NCI-H2227 treated with DMSO at 0.1 percent for 48 hours (cell line): ENCODE data around the gene COMMD7.

Experiments used
- DNase-seq: peaks from one replicate; lab custom pipeline; 2025; lab: John Stamatoyannopoulos, UW

The COMMD7 gene

DNA sequence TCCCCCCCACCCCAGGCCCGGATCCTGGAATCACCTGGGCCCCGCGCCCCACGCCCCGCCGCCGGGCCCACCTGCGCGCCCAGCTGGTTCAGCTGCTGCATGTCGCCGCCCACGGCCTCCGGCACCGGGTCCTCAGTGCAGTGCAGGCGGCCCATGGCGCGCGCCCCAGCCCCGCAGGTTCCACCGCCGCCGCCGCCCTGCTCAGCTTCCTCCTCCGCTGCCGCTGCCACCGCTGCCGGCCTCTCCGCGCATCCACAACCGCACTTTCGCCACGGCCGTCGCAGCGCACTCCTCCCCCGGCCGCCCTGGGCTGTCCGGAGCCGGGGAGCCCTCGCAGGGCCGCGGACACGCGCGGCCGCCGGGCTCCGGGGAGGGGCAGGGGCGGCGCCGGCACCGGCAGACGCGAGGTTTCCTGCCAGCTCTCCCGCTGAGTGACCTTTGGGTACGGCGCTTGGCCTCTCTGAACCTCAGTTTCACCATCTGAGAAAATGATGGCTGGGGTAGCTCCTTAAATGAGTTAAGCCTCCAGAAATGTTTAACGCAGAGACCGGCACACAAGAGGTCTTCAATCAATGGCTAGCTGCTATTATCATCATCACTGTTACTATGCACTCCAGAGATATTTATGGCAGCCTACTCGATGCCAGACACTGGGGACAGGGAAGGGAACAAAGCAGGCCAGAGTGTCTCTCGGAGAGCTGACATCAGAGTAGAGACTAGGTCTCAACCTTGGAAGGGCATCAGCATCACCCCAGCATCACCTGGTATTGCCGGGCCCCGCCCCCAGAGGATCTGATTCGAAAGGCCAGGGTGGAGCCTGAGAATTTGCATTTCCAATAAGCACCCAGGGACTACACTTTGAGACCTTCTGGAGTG is at the start of gene COMMD7:
Gene COMMD7, minus strand, starts transcription at position 231 of the 876 bp plus-strand sequence. Its CDS starts 76 bp downstream, at position 155.
- DNase-seq, result no peak

DNA sequence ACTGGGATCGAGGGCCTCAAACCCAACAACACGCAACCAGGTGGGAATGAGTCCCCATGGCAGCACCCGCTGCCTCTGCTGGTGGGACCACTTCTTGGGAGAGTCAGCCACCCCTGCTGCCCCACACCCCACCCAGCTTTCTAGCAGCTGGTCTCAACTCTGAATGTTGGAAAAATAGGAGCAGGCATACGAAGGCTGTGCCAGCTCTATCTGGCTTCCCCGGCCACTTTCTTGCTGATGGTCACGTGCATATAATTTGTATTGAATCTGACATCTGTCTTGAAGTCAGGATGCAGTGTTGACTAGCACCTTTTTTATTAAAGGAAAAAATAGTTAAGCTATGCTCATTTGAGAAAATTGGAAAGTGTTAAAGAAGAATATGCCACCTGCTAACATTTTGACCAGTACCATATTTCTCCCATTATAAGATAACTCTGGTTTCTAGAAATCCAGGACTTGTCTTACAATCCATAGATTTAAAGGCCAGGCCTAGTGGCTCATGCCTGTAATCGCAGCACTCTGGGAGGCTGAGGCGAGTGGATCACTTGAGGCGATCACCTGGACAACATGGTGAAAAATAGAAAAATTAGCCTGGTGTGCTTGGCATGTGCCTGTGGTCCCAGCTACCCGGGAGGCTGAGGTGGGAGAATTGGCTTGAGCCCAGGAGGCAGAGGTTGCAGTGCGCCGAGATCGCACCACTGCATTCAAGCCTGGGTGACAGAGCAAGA is 49.6 kb upstream of the COMMD7 start:
- DNase-seq, result no peak

DNA sequence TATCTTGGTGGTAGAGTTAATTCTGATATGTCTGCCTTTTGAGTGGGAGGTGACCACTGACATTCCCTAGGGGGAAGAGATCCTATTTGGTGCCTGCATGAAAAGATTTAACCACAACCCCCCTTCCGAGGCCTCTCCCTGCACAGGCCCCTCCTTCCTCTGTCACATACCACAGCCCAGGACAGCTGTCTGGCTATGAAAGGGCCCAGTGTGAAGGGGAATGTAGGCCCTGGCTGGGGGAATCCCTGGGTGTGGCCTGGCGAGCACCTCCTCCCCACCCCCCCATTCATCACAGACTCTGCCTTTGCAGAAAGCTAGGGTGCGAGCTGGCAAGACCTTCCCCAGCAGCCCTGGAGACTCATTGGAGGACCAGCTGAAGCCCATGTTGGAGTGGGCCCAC is 49.0 kb upstream of the COMMD7 start:
- DNase-seq, result no peak

DNA sequence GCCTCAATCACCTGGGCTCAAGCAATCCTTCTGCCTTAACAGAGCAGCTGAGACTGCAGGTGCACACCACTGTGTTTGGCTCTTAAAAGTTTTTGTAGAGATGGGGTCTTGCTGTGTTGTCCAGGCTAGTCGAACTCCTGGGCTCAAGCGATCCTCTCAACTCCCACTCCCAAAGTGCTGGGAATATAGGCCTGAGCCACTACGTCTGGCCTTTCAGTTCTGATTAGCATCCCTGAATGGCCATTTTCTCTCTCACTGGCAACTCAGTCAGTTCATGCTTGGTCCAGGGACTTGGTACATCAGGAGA is 47.4 kb upstream of the COMMD7 start:
- no peak for DNase-seq

DNA sequence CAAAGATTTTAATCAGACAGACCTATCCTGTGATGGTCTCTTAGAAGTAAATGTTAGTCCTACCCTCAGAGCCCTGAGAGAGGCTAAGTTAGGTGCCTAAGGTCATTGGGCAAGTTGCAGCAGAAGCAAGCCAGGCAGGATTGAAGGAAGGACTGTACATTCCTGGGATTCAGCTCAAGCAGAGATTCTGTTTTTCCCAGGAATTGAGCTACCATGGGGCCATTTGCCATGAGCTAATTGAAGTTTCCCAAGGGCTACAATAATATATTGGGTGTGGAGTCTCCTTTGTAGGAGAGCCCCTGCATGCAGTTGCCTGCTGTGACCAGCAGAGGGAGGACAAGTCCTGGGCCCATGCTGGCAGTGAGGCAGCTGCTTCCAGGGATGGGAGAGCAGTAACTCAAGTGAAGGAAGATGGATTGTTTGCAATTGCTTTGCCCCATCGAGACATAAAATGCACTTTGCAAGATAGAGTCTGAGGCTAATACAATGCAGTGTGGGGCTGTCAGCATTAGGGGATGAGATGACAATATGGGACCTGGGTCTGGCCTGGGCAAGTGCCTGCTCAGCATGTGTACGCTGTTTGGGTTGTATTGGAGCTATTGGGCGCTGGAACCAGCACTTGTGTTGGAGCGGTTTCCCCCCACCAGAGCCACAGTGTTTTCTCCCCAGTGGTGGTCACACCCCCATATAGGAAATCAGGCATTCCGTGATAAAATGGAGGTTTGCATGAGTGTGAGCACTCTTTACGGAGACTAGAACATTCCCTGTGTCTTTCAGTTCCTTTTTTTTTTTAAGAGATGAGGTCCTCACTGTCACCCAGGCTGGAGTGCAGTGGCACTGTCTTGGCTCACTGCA is 46.9 kb upstream of the COMMD7 start:
- peak; percentile 56 for DNase-seq

DNA sequence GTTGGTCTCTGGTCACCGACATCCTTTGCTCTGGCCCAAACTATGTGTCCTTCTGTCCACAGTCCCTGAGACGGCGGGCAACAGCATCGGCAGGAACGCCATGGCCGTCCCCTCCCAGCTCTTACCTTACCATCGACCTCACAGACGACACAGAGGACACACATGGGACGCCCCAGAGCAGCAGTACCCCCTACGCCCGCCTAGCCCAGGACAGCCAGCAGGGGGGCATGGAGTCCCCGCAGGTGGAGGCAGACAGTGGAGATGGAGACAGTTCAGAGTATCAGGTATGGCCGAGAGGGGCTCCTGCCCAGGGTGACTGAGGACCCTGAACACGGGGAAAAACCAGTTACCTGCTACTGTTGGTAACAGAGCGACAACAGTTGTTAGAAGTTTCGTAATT is 43.9 kb upstream of the COMMD7 start:
- no peak for DNase-seq

DNA sequence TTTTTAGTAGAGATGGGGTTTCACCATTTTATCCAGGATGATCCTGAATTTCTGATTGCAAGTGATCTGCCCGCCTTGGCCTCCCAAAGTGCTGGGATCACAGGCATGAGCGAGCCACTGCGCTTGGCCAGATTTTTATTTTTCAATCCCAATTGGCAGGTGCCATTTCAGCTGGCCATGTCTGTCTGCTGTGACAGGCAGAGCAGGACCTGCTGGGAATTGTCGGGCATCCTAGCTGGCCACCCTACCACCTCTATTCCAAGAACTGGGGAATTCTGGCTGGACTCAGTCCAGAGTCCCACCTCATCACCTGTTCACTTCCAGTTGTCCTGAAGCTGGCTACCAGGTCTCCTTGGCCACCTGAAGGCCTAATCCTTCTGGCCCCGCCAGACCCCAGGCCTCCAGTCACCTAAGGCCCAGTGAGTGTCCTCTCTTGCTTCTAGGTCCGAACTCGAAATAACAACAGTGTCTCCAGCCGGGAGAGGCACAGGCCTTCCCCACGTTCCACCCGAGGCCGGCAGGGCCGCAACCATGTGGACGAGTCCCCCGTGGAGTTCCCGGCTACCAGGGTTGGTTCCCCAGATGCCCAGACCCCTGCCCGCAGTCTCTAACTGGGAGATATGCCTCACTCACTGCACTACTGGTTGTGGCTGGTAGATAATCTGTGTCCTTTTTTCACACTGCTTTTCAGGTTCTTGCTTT is 42.9 kb upstream of the COMMD7 start:
- no peak for DNase-seq

DNA sequence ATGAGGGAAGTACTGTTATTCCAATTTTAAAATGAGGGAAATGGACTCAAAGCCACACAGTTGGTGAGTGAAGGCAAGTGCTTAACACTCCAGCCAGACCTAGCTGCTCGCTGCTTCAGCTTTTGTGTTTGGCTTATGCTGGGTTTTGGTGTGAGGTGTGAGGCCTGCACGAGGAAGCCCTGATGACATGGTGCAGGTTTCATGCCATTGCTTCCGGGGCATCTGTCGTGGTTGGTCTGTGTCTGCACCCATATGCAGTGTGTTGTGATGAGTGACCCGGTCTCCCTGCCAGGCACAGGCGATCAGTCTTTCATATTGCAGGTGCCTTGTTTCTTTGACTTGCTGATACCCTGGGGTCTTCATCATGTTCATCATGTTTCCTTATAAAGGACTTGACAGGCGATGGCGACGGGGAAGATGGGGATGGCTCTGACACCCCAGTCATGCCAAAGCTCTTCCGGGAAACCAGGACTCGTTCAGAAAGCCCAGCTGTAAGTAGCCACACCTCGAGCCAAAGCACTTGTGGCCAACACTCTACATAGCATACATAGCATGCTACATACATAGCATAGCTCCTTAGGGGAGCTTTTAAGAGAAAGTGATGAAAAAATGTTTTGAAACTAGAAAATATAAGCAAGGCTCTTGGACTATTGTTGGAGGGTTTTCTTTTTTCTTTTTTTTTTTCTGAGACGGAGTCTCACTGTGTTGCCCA is 41.3 kb upstream of the COMMD7 start:
- DNase-seq, result no peak

DNA sequence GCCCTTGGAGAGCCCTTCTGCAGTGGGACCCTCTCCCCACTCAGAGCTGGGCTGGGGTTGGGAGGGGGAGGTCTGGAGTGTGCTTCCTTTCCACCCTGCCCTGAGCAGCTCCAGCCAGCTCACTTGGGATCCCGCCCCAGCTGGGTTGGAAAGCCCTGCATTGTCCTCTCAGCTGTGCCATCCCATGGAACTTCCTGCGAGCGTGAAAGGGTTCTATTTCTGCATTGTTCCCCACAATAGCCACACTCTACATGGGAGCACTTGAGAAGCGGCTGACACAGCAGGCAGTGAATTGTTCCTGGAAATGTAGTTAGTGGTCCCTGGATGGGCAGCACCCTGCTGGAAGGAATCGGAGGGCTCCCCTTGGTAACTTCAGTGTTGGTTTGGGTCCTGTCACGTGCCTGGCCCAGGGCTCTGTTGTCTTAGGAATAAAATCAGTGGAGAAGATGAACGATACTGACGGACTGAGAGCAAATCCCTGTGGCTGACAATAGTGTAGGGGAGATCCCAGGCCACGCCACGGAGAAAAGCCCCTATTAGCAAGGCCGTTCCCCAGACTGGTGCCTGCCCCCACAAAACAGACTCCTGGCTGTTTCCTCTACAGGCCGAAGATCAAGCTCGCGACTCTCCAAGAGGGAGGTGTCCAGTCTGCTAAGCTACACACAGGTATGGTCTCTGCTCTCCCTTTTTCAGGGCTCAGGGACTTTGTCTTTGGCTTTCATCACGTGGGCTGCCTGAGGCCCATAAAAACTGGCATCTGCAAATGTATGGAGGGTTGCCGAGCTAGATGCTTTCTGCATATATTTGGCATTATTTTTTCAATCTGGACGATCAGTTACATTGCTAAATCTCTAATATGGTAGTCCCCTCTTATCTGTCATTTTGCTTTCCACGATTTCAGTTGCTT is 37.7 kb upstream of the COMMD7 start:
- peak; percentile 19 for DNase-seq

DNA sequence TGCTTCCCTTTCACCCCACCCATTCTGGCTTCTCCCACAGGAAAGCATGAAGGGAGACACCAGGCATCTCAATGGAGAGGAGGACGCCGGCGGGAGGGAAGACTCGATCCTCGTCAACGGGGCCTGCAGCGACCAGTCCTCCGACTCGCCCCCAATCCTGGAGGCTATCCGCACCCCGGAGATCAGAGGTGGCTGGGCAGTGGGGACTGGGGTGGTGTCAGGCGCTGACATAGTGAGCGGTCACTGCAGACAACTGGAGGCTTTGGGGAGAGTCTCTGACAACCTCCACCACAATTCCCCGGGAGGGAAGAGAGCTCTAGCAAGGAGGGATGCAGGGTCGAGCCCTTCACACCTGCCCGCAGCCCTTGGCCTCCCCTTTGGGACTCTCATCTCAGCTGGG is 37.0 kb upstream of the COMMD7 start:
- DNase-seq, result no peak

DNA sequence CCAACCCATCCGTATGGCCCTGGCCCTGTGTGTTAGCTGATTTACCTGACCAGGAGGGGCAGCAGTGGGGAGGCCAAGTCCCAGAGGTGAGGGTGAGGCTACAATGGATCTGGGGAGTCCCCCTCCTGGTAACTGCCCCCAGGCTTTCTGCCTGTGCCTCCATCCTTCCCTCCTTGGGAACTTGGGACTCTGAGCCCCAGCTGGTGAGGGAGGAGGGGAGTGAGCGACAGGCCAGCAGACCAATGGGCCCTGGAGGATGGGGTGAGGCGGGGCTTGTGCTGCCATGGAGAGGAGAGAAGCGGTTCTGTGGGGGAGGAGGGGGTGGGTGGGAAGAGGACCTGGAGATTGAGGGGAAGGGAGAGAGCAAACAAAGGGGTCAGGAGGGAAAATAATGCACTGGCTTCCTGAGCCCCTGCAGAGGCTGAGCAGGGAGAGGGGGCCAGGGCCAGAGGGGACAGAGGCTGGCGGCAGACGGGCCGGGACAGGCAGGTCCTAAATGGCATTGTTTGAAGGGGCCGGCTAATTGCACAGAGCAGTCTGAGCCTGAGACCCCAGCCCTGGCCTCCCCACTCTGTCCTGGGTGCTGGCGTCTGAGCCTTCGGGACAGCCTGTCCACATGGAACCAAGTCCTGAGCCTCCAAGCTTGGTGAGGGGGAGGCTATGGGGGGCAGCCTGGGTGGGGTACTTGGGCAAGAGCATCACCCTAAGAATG is 36.4 kb upstream of the COMMD7 start:
- DNase-seq, result peak; percentile 54

DNA sequence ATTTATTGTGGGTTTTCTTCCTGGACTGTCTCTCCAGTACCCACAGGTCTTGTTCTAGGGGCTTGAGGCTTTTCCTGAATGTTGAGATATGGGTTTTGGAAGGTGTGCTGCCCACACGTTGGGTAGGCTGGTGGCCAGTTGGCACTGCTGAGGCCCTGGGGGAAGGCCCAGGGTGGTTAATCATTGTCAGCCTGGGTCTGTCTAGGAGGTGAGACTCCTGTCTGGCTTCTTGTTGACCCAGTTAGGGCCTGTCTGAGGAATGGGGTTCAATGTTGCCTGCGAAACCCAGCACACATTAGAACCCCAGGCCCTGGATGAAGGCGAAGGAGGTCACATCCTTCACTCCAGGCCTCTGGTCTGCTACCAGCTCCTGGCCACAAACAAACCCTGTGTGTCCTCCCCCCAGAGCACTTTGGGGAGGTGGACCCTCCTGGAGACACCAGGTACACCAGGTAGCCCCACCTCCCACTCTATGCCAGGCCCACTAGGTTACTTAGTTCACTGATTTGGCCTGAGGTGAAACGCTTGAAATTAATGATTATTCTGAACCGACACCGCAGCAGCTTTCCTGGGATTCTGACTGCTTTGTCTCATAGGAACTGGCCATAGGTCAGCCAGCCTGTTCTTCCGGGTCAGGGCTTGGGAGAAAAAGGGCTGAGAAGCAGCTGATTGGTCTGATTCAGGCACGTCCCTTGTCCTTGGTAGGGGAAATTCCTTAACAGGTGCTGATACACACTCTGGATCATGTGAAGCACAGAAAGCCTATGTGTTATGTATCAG is 34.1 kb upstream of the COMMD7 start:
- DNase-seq, result no peak

DNA sequence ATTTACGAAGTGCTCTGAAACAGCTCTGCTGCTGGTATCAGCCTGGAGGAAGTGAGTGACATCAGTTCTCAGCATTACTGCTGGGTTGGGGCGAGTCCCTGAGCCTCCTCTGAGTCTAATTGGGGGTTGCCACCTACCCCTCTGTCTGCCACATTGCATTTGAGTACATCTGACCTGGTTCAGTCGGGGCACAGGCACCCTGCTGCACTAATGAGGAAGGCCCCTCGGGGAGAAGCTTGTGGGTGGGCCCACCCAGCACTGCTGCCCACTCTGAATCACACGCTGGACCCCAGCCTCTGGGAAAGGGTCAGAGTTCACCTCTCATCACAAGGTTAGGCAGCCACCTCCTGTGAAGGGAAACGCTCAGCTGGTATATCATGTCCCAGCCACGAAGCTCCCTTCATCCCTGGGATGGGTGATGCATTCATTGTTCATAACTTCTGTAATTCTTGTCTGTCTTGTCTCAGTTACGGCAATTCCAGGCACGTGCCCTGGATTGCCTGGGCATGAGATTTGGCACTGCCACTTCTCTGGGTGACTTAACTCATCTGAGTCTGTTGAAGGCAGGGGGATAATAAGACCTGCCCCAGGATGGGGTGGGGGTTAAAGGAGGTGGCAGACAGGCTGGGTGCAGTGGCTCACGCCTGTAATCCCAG is 32.2 kb upstream of the COMMD7 start:
- DNase-seq, result no peak

DNA sequence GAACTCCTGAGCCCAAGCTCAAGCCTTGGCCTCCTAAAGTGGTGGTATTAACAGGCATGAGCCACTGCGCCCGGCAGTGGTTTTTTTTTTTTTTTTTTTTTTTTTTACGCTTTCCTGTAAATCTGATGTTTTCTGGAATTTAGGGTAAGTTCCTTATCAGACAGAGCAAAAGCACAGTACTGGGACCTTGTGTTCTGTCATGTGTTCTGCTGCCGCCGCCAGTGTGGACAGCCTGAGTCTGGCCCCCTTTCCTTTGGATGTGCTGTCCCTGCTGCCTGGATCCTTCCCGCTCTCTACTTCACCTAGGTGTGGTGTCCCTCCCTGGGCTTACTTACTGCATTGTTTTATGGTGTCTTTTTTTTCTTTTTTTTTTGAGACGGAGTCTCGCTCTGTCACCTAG is 30.6 kb upstream of the COMMD7 start:
- no peak for DNase-seq

DNA sequence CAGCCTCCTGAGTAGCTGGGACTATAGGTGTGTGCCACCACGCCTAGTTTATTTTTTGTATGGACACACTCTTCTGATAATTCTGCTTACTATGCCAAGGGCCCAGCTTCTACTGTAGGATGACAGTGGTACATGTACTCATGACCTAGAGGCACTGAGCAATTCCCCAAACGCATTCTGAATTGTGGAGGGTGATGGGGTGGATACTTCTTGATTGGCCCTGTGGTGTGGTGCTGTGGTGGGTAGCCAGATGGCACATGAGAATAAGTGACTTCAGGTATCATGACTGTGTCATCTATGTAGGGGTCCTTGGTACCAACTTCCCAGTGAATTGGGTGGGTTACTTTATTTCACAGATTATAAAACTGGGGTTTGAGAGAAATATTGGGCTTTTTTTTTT is 30.0 kb upstream of the COMMD7 start:
- DNase-seq, result no peak

DNA sequence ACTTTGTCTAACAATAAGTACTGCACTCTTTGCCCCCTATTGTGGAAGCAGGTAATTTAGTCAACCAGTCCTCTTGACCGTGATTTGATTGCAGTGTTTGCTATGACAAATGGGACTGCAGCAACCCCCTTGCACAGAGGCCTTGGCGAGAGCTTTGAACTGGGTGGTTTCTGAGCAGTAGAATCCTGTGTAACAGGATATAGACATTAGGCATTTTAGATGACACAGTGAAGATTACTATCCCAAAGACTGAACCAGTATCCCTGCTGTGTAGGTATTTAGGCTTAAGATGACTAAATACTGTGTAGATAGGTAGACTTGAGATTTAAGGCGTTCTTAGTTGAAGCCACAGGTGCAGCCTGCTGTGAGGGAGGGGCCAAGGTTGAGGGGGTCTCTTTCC is 28.8 kb upstream of the COMMD7 start:
- peak; percentile 34 for DNase-seq

DNA sequence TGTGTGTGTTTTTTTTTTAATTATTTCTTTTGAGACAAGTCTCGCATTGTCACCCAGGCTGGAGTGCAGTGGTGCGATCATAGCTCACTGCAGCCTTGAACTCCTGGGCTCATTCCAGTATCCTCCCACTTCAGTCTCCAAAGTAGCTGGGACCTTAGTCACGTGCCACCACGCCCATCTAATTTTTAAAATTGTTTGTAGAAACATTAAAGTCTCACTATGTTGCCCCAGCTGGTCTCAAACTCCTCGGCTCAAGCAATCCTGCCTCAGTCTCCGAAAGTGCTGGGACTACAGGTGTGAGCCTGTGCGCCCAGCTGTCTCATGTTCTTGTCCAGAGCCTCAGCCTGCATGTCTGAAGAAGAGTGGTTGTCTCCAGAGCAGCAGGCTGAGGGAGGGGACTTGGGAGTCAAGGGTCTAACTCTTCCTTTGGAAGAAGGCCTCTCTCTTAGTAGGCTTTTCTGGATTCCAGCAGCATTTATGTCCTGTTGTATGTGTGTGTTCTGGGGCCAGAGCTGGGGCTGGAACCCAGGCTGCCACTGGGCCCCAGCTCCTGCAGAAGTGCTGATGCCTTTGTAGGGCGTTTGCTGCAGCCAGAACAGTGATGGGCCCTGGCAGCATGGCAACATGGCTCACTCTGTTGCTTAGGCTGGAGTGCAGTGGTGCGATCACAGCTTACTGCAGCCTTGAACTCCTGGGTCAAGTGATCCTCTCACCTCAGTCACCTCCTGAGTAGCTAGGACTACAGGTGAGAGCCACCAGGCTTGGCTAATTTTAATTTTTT is 24.3 kb upstream of the COMMD7 start:
- no peak for DNase-seq
